ENCODE data around the gene TCN1. TPM values are rescaled to one million over a fixed set of nuclear protein-coding genes. Genes with fewer than 3 reads are reported as not detected.

The TCN1 gene
- total and polyA plus RNA-seq, 9 of the 15 experiments (the other 6 are each of a cell fraction or from before 2014, with no cell fraction given): 0.63 to 25.9 (median 8.0) TPM

DNA sequence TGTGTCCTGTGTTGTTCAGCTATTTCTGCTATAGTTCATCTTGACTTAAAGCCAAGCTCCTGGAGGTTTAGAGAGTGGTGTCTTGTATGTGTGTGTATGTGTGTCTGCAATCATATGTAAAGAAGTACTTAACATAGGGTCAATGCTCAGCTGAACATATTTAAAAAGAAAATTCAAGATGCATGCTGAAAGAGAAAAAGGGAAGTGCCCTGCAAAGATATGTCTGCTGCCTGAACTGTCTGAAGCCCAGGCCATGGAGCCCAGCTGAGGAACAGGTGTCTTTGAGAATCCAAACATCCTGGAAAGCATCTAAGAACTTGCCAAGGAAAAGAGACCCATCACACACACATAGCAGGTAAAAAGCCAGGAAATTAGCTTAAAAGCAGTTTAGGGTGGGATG is 6.6 kb downstream of the TCN1 start:
- no peak for FAIRE-seq
- BruUV-seq (replicated peaks): no TSS peak
- no peak overlapping the region for H3K9ac ChIP-seq (ENCODE audit: insufficient read depth in 1 of 2, low read depth in 2 of 2, low read length in 2 of 2)
- POLR2A ChIA-PET: interaction anchor here (0.8 kb wide), 1 partner anchor 8 kb away, joined by 4 read pairs; no protein-coding TSS in a partner anchor
- peak overlapping the region; percentile 97 for H3K27ac ChIP-seq (ENCODE audit: extremely low read depth, low read depth, low read length)
- H3K9me3 ChIP-seq (replicated peaks; ENCODE audit: control insufficient read depth, insufficient read depth, low read depth, low read length): no peaks in the 10 kb centered on the region
- ATAC-seq: no peak
- H3K36me3 ChIP-seq (ENCODE audit: control insufficient read depth, insufficient read depth, low read length): no peaks in the 10 kb centered on the region
- CTCF ChIA-PET (ENCODE audit: low intra/inter-chr PET ratio): no interaction called here
- H3K27me3 ChIP-seq (ENCODE audit: control insufficient read depth in 2 of 2, insufficient read depth in 2 of 2, low read length in 2 of 2): no peaks in the 10 kb centered on the region
- no peaks in the 10 kb centered on the region for H4K20me1 ChIP-seq (replicated peaks; ENCODE audit: control insufficient read depth, insufficient read depth, low read length)
- no peaks in the 10 kb centered on the region for H3K9me1 ChIP-seq (ENCODE audit: control insufficient read depth, insufficient read depth, low read length)
- no peak overlapping the region for H3K4me3 ChIP-seq
- intact Hi-C loops (cut with micrococcal nuclease): no loop called here
- no peak overlapping the region for H3K4me2 ChIP-seq (ENCODE audit: insufficient read depth, low read length)
- H2AFZ ChIP-seq (ENCODE audit: low read depth, low read length): peak overlapping the region; percentile 62
- TF ChIP-seq, protein P1, sequence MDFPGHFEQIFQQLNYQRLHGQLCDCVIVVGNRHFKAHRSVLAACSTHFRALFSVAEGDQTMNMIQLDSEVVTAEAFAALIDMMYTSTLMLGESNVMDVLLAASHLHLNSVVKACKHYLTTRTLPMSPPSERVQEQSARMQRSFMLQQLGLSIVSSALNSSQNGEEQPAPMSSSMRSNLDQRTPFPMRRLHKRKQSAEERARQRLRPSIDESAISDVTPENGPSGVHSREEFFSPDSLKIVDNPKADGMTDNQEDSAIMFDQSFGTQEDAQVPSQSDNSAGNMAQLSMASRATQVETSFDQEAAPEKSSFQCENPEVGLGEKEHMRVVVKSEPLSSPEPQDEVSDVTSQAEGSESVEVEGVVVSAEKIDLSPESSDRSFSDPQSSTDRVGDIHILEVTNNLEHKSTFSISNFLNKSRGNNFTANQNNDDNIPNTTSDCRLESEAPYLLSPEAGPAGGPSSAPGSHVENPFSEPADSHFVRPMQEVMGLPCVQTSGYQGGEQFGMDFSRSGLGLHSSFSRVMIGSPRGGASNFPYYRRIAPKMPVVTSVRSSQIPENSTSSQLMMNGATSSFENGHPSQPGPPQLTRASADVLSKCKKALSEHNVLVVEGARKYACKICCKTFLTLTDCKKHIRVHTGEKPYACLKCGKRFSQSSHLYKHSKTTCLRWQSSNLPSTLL (IDR thresholded peaks at IDR 0.05): no peak
- peak; percentile 97 for TF ChIP-seq SPI1 (IDR thresholded peaks at IDR 0.05; ENCODE audit: borderline replicate concordance, low read depth, low read length)
- TF ChIP-seq, protein P2, sequence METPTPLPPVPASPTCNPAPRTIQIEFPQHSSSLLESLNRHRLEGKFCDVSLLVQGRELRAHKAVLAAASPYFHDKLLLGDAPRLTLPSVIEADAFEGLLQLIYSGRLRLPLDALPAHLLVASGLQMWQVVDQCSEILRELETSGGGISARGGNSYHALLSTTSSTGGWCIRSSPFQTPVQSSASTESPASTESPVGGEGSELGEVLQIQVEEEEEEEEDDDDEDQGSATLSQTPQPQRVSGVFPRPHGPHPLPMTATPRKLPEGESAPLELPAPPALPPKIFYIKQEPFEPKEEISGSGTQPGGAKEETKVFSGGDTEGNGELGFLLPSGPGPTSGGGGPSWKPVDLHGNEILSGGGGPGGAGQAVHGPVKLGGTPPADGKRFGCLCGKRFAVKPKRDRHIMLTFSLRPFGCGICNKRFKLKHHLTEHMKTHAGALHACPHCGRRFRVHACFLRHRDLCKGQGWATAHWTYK (CRISPR knock-in tag; IDR thresholded peaks at IDR 0.05): no peak
- TF ChIP-seq EZH2 (IDR thresholded peaks at IDR 0.05; ENCODE audit: borderline replicate concordance, low read depth, low read length): no peak
- TF ChIP-seq HDAC6 (IDR thresholded peaks at IDR 0.05; ENCODE audit: low read depth, low read length): no peak
- TF ChIP-seq ZNF311 (CRISPR knock-in tag; IDR thresholded peaks at IDR 0.05): no peak
- TF ChIP-seq ZNF766 (CRISPR knock-in tag; conservative IDR thresholded peaks at IDR 0.05): peak; percentile 43; the same call in 1 of the 2 replicates
- TF ChIP-seq, protein P3, sequence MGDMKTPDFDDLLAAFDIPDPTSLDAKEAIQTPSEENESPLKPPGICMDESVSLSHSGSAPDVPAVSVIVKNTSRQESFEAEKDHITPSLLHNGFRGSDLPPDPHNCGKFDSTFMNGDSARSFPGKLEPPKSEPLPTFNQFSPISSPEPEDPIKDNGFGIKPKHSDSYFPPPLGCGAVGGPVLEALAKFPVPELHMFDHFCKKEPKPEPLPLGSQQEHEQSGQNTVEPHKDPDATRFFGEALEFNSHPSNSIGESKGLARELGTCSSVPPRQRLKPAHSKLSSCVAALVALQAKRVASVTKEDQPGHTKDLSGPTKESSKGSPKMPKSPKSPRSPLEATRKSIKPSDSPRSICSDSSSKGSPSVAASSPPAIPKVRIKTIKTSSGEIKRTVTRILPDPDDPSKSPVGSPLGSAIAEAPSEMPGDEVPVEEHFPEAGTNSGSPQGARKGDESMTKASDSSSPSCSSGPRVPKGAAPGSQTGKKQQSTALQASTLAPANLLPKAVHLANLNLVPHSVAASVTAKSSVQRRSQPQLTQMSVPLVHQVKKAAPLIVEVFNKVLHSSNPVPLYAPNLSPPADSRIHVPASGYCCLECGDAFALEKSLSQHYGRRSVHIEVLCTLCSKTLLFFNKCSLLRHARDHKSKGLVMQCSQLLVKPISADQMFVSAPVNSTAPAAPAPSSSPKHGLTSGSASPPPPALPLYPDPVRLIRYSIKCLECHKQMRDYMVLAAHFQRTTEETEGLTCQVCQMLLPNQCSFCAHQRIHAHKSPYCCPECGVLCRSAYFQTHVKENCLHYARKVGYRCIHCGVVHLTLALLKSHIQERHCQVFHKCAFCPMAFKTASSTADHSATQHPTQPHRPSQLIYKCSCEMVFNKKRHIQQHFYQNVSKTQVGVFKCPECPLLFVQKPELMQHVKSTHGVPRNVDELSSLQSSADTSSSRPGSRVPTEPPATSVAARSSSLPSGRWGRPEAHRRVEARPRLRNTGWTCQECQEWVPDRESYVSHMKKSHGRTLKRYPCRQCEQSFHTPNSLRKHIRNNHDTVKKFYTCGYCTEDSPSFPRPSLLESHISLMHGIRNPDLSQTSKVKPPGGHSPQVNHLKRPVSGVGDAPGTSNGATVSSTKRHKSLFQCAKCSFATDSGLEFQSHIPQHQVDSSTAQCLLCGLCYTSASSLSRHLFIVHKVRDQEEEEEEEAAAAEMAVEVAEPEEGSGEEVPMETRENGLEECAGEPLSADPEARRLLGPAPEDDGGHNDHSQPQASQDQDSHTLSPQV (IDR thresholded peaks at IDR 0.05): 0 out of 2 replicates have a peak, but pooled peaks have one; percentile 20
- TF ChIP-seq ZNF583 (CRISPR knock-in tag; IDR thresholded peaks at IDR 0.05): no peak
- H3K4me1 ChIP-seq (replicated peaks in 1 of 2; ENCODE audit: control insufficient read depth in 2 of 2, insufficient read depth in 2 of 2, low read length in 2 of 2): peaks cover 11 to 47% of the 10 kb centered on the region in 2 experiments; a peak in 4 of 5 replicates
- in situ Hi-C loops (cut with MboI): no loop called here
- no peak for DNase-seq (ENCODE audit: extremely low read depth in 1 of 4, low spot score in 3 of 4)
- H3K79me2 ChIP-seq (ENCODE audit: control insufficient read depth, insufficient read depth, low read length): no peaks in the 10 kb centered on the region

All from K562 (cell line).